Measurements from ENCODE around the gene IPO5. TPM values are rescaled to one million over a fixed set of nuclear protein-coding genes. Genes with fewer than 3 reads are reported as not detected.

IPO5 gene
- total and polyA plus RNA-seq, 2 of the 8 experiments (the other 6 are each of a cell fraction or from before 2014, with no cell fraction given) = 143 to 410 TPM

- Histone ChIP-seq H3K9me3 (ENCODE audit: insufficient read depth in 2 of 2, low read depth in 1 of 2, low read length in 1 of 2) (no peaks in the 10 kb centered on the region), H3K36me3 (ENCODE audit: control insufficient read depth in 2 of 4, insufficient read depth in 4 of 4, low read length in 3 of 4) (peaks cover 10 to 38% (median 22%) of the 10 kb centered on the region in 4 experiments), H4K20me1 (replicated peaks in 1 of 2; ENCODE audit: control insufficient read depth in 1 of 2, insufficient read depth in 2 of 2, low read length in 2 of 2) (peaks cover 0 to 5% of the 10 kb centered on the region in 2 experiments), H4K91ac (replicated peaks; ENCODE audit: insufficient read length, low read length) (no peak overlapping the region), H3K4me2 (ENCODE audit: insufficient read depth in 1 of 2, low read depth in 2 of 2, low read length in 2 of 2) (no peak overlapping the region), H3K23me2 (ENCODE audit: low read depth, low read length) (no peaks in the 10 kb centered on the region), H3K18ac (ENCODE audit: extremely low read depth, low read length) (no peak overlapping the region), H2BK20ac (ENCODE audit: low read length) (no peak overlapping the region), H2BK5ac (ENCODE audit: low read depth, low read length) (no peak overlapping the region), H3K79me1 (ENCODE audit: low read depth, low read length) (no peaks in the 10 kb centered on the region), H2AK5ac (ENCODE audit: low read depth, low read length) (no peak overlapping the region), H3K23ac (ENCODE audit: insufficient read length) (no peak overlapping the region), H4K8ac (ENCODE audit: extremely low read depth, insufficient read depth, low read length) (no peak overlapping the region), H3K4ac (replicated peaks; ENCODE audit: insufficient read length, low read depth, low read length) (no peak overlapping the region), H3K79me2 (ENCODE audit: control insufficient read depth in 1 of 2, insufficient read depth in 2 of 2, low read length in 2 of 2) (no peaks in the 10 kb centered on the region), H2BK12ac (ENCODE audit: low read depth, low read length) (no peak overlapping the region), H3K27me3 (replicated peaks in 1 of 4; ENCODE audit: control insufficient read depth in 3 of 4, extremely low read depth in 1 of 4, insufficient read depth in 3 of 4, low read length in 3 of 4) (no peaks in the 10 kb centered on the region), H3K9ac (replicated peaks in 1 of 4; ENCODE audit: extremely low read depth in 1 of 4, low read depth in 3 of 4, low read length in 3 of 4) (no peak overlapping the region), H2BK120ac (replicated peaks; ENCODE audit: low read depth, low read length) (no peak overlapping the region), H3K56ac (replicated peaks; ENCODE audit: insufficient read length, low read depth, low read length) (no peak overlapping the region), H3K14ac (ENCODE audit: insufficient read length) (no peak overlapping the region), H3K27ac (ENCODE audit: low read depth, low read length) (no peak overlapping the region), H3K4me1 (replicated peaks in 1 of 4; ENCODE audit: control insufficient read depth in 3 of 4, insufficient read depth in 4 of 4, low read length in 3 of 4) (peaks cover 0 to 5% (median 3%) of the 10 kb centered on the region in 4 experiments; a peak in 4 of 7 replicates), H2BK15ac (ENCODE audit: low read length) (no peak overlapping the region), H2AFZ (ENCODE audit: low read length) (no peak overlapping the region), H4K5ac (ENCODE audit: insufficient read length, low read depth, low read length) (no peak overlapping the region), H3K4me3 (ENCODE audit: extremely low read depth in 1 of 4, insufficient read depth in 2 of 4, low read depth in 3 of 4, low read length in 4 of 4) (no peak overlapping the region)
- POLR2A ChIA-PET (ENCODE audit: partially characterized antibody) = interaction anchor here (0.6 to 2.9 kb wide), 19 partner anchors 11 to 849 kb away, joined by 3 to 14 read pairs (median 3); no protein-coding TSS in a partner anchor
- TF ChIP-seq KDM1A (IDR thresholded peaks at IDR 0.05; ENCODE audit: borderline replicate concordance, low read length) (0 out of 2 replicates have a peak, but pooled peaks have one; percentile 17), POLR2AphosphoS5 (IDR thresholded peaks at IDR 0.05; ENCODE audit: low read depth, low read length) (peak; percentile 51; the same call in 1 of the 2 replicates), USF2 (IDR thresholded peaks at IDR 0.05; ENCODE audit: low read length) (no peak), TCF12 (IDR thresholded peaks at IDR 0.05; ENCODE audit: low read depth, low read length) (no peak), ASH2L (IDR thresholded peaks at IDR 0.05; ENCODE audit: low read length) (no peak), CTBP2 (IDR thresholded peaks at IDR 0.05; ENCODE audit: borderline replicate concordance, insufficient read depth, insufficient read length, low read length) (no peak), CREB1 (IDR thresholded peaks at IDR 0.05) (no peak), NRF1 (IDR thresholded peaks at IDR 0.05; ENCODE audit: low read depth, low read length) (no peak), POLR2A (IDR thresholded peaks at IDR 0.05; ENCODE audit: control extremely low read depth in 1 of 2, low read depth in 2 of 2, low read length in 2 of 2) (peak in 1 of 2 experiments; percentile 21; a peak in 1 of 3 replicates), CBX8 (IDR thresholded peaks at IDR 0.05; ENCODE audit: borderline replicate concordance, low read depth, low read length) (no peak), GABPA (IDR thresholded peaks at IDR 0.05; ENCODE audit: borderline replicate concordance, insufficient read depth, low read length) (no peak)
- no peak for FAIRE-seq
- WGBS, 2 experiments (ENCODE audit: extremely low coverage in 1 of 2, insufficient coverage in 1 of 2, insufficient read length in 1 of 2, insufficient replicate concordance in 2 of 2, low coverage in 1 of 2, low lambda C conversion rate in 2 of 2, missing lambda C conversion rate in 1 of 2) = 92% methylated on average over 7 of the region's 7 CpGs; no CpG with 5 or more reads in 1 of the 2 experiments
- DNase-seq (ENCODE audit: low read depth in 1 of 2, low spot score in 2 of 2) = no peak
- CTCF ChIA-PET (ENCODE audit: partially characterized antibody) = interaction anchor here (1.2 to 2.2 kb wide), 2 partner anchors 78 to 420 kb away, joined by 3 to 9 read pairs; no protein-coding TSS in a partner anchor
Measured at GRCh38 chr13:98025480-98026025, 72.1 kb downstream of the IPO5 start.
